CD4-positive, alpha-beta T cell treated with Interleukin-4 for 4 hours (primary cell): Measurements from ENCODE around the gene FURIN.
"Not testable (repeated sequence)": the region's sequence is repeated elsewhere in the genome, so short reads cannot be mapped to it uniquely, and the experiment has no call there.

Experiments
- DNase-seq: peaks from one replicate; pipeline ENCODE4 v3.0.0-alpha.2; 2020

Gene FURIN

DNA sequence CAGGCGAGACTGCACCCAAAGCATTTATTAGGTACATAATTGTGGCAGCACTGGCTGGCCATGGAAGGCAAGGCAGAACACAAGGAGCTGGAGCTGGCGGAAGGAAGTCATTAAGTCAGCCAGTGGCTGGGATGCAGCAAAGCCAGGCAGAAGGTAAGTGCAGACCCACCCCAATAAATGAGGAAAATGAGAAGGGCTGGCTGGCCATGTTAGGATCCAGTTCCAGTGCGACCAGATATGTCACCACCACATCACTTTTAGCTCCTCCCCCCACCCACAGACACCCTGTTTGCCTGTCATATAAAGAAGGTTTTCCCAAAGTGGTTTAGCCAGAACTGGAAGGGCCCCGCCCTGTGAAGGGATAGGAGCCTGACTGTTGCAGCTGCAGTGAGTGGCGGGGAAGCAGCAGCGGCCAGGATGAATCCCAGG, at the start of gene FURIN:
TSS of gene FURIN (plus strand) at position 328 of the 429 bp plus-strand sequence. CDS start 7,153 bp downstream, outside the sequence.
- DNase-seq: no peak

DNA sequence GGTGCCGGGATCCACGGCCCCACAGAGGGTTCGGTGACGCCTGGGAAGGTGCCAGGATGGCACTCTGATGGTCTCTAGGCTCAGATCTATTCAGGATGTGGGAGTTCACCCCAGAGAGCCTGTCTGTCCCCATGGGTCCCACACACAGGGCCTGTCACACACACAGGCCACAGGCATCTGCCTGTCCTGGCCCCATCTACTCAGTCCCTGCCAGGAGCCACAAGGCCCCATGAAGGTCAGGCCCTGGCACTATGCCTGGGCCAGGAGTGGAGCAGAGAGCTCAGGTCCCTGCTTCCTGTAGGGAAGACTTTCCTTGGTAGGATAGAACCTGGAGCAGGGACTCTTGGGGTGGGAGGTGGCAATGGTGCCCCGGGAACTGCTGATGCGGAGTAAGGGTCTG, 49.0 kb upstream of the FURIN start:
- DNase-seq: no peak

DNA sequence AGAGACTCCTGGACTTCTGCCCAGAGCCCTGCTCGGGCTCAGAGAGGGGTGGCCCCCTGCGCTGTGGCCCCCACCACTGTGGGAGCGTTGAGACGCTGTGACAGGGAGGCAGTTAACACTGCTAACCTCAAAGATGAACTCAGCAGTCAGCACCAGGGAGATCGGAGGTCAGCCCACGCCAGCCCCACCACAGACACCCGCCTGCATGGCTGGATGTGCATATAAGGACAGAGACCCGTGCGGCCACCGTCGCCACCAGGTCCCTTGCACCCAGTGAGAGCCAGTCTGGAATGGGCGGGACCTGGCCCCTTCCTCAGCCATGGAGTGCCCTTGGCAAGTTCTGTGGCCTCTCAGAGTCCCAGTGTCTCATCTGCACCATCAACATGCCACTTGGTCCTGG, 48.5 kb upstream of the FURIN start:
- DNase-seq: no peak

DNA sequence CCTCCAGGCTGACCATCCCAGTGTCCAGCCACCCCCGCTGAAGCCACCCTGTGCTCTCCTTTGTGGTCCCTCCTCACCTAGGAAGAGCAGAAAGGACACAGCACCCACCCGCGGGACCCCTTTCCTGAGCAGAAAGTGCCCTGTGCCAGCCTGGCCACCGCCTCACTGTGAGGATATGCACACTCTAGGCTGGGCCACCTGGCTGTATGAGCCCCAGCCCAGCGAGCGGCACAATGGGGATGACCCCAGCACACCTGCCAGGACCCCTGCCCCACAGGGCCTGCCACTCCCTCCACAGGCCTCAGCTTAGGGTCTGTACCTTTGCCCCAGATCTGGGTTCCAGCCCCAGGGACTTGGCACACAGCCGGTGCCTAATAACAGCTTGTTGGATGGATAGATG, 47.9 kb upstream of the FURIN start:
- DNase-seq: no peak

- no peak for DNase-seq
Measured at GRCh38 chr15:90822204-90822955, 46.0 kb upstream of the FURIN start.

- no peak for DNase-seq
Measured at GRCh38 chr15:90823455-90823974, 44.9 kb upstream of the FURIN start.

DNA sequence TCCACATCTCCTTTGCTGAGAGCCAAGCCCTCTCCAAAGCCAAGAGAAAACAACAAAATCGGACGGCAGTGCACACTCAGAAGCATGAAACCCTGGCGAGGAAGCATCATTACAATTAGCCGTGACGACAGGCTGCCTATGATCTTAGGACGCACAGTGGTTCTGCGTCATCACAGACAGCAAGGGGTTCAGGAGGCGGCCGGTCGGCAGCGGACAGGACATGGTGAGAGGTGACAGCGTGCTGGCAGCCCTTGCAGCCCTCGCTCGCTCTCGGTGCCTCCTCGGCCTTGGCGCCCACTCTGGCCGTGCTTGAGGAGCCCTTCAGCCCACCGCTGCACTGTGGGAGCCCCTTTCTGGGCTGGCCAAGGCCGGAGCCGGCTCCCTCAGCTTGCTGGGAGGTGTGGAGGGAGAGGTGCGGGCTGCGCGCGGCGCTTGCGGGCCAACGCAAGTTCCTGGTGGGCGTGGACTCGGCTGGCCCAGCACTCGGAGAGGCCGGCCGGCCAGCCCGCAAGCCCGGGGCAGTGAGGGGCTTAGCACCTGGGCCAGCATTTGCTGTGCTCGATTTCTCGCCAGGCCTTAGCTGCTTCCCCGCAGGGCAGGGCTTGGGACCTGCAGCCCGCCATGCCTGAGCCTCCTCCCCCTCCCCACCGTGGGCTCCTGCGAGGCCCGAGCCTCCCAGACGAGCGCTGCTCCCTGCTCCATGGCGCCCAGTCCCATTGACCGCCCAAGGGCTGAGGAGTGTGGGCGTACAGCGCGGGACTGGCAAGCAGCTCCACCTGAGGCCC, 43.1 kb upstream of the FURIN start:
- DNase-seq: not testable (repeated sequence)

DNA sequence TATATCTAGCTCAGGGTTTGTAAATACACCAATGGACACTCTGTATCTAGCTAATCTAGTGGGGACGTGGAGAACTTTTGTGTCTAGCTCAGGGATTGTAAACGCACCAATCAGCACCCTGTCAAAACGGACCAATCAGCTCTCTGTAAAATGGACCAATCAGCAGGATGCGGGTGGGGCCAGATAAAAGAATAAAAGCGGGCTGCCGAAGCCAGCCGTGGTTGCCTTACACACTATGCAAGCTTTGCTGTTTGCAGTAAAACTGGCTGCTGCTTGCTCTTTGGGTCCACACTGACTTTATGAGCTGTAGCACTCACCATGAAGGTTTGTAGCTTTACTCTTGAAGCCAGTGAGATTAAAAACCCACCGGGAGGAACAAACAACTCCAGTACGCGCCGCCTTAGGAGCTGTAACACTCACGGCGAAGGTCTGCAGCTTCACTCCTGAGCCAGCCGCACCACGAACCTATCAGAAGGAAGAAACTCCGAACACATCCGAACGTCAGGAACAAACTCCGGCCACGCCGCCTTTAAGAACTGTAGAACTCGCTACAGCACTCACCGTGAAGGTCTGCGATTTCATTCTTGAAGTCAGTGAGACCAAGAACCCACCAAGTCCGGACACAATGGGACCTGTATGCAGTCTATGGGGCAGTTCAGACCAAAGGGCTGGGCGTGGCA, 42.0 kb upstream of the FURIN start:
- DNase-seq: not testable (repeated sequence)

- no peak for DNase-seq
Measured at GRCh38 chr15:90826886-90827435, 41.4 kb upstream of the FURIN start.

DNA sequence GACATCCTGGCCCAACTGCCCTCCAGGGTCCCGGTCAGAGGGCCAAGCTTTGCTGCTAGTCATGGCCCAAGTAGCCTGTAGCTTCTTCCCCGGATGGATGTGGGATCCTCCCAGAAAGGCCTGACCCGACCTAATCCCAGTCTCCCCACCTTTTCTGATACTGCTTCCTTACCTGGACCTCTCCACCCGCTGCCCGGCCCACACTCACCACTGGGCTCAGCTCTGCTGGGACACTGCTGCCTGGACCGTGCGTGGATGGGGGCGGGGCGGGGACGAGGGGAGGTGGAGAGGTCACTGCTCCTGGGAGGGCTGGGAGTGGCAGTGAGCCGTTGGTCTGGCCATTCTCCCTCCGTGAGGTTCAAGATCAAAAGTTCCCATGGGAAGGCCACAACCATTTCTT, 40.3 kb upstream of the FURIN start:
- no peak for DNase-seq

- DNase-seq: no peak
Measured at GRCh38 chr15:90829126-90829525, 39.3 kb upstream of the FURIN start.

- peak; percentile 13 for DNase-seq
Measured at GRCh38 chr15:90829942-90830440, 38.4 kb upstream of the FURIN start.

- DNase-seq: no peak
Measured at GRCh38 chr15:90834626-90835025, 33.8 kb upstream of the FURIN start.

DNA sequence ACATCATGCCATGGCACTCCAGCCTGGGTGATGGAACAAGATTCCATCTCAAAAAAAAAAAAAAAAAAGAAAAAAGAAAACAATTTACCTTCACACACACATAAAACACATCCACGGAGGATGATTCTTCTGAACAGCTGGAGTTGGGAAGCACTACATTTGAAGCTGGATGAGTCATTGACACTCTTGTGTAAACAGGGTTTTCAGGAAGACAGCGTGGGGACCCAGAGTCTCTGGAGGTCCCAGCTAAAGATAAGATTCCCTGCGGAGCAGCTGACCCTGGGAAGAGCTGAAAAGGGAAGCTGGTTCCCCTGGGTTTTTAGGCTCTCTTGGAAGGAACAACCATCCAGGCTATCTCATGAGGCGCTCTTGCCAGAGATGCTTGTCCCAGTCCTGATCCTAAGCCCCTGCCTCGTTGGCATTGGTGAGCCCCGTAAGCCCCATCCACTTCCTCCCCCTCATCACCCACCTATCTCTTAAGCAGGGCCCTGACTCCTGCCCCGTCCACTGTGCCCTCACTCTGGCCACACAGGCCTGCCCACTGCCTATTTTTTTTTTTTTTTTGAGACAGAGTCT, 32.0 kb upstream of the FURIN start:
- no peak for DNase-seq

GRCh38 chr15:90837094-90837493, 31.3 kb upstream of the FURIN start:
- DNase-seq: no peak

DNA sequence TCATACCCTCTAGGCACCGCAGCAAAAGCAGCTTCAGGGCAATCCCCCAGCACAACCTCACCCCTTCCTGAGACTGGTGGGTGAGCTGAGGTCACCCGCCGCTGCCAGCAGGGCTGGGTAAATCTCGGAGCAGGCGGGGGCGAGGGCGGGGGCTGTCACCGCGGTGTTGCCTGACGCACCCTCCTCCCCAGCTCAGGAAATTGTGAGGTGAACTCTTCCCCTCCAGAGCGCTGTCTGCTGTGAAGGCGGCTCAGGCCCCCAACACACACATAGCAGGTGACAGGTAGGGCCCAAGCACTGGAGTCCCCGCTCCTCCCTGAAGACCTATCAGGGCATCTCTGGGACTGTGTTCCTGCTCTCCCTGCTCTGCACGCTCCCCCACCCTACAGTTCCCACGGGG, 30.2 kb upstream of the FURIN start:
- peak; percentile 80 for DNase-seq

DNA sequence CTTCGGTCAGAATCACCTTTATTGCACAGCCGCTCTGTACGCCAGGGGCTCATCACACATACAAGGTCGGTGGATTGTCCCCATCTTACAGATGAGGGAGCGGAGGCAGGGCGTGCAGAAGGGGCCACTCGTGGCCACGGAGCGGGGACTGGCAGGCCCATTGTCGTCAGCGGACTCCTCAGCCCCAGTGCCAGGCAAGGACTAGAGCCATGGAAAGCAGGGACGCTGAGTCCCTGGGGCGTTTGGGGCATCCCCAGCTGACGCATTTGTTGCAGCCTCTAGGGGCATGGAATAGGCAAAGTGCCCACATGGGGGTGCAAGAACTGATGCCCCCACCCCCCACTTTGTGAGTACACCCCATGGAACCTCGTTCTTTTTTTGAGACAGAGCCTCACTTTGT, 29.8 kb upstream of the FURIN start:
- no peak for DNase-seq

GRCh38 chr15:90839187-90840071, 29.0 kb upstream of the FURIN start:
- no peak for DNase-seq

- DNase-seq: no peak
Measured at GRCh38 chr15:90840157-90840855, 28.1 kb upstream of the FURIN start.

DNA sequence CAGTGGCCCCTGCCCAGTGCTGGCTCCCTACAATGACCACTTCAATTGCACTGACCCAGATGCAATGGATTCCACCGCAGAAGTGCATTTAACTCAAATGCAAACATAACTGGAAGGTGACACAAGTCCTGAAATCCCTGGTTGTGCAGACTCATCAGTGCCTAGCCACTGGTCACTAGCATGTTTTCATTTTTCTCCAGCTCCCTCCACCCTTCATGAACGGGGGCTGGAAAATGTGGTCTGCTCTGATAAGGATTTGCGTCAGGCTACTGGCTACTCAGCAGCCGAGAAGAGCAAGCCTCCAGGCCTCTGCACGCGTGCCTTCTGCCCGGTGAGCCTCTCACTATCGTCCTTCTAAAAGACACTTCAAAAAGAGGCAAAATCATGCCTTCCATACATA, 27.4 kb upstream of the FURIN start:
- no peak for DNase-seq

GRCh38 chr15:90844696-90845095, 23.7 kb upstream of the FURIN start:
- DNase-seq: no peak
